Neural cell (in vitro differentiated cells): ENCODE measurements around the gene MTMR12. TPM values are rescaled to one million over a fixed set of nuclear protein-coding genes. Genes with fewer than 3 reads are reported as not detected.

Experiments
- H2AFZ ChIP-seq: fragments of 200-600, 300-800 bp; sonication (generic), shearing (Covaris generic); 2 replicates; pipeline ENCODE4 v1.6.0; 2014; ENCODE audit warnings: low read depth, mild to moderate bottlenecking, antibody characterized with exemption, low read length, moderate library complexity
- H3F3A ChIP-seq: fragments of 200-600 bp; shearing (Covaris generic); 2 replicates; pipeline ENCODE4 v1.6.1; 2016; ENCODE audit warnings: mild to moderate bottlenecking, moderate library complexity, mixed read lengths, antibody characterized with exemption, low read length; ENCODE audit not compliant: insufficient read depth, poor library complexity, severe bottlenecking
- H3K27ac ChIP-seq: fragments of 200-600, 300-800 bp; sonication (generic), shearing (Covaris generic); 2 replicates; pipeline ENCODE4 v1.5.1; 2014; ENCODE audit warnings: mild to moderate bottlenecking, low read length, moderate library complexity
- H3K27me3 ChIP-seq: fragments of 300-800, 200-600 bp; sonication (generic), shearing (Covaris generic); 2 replicates; pipeline ENCODE4 v1.6.0; 2014; ENCODE audit warnings: mild to moderate bottlenecking, low read depth, low read length, moderate library complexity; ENCODE audit not compliant: insufficient read depth
- H3K36me3 ChIP-seq: fragments of 300-800, 200-600 bp; sonication (generic), shearing (Covaris generic); 2 replicates; pipeline ENCODE4 v1.5.1; 2014; ENCODE audit warnings: mild to moderate bottlenecking, antibody characterized with exemption, low read length, moderate library complexity; ENCODE audit not compliant: insufficient read depth
- H3K4me2 ChIP-seq: fragments of 300-800, 200-600 bp; sonication (generic), shearing (Covaris generic); 2 replicates; pipeline ENCODE4 v1.6.0; 2014; ENCODE audit warnings: mild to moderate bottlenecking, low read length
- H3K4me3 ChIP-seq: fragments of 300-800, 200-600 bp; sonication (generic), shearing (Covaris generic); 2 replicates; pipeline ENCODE4 v1.5.1; 2014; ENCODE audit warnings: mild to moderate bottlenecking, low read length, moderate library complexity
- H3K79me2 ChIP-seq: fragments of 200-600 bp; shearing (Covaris generic); replicated peaks from 2 replicates; pipeline ENCODE4 v1.6.0; 2014; ENCODE audit warnings: mild to moderate bottlenecking, low read length, moderate library complexity; ENCODE audit not compliant: insufficient read depth
- H3K9ac ChIP-seq: fragments of 300-800, 200-600 bp; sonication (generic), shearing (Covaris generic); 2 replicates; pipeline ENCODE4 v1.6.1; 2016; ENCODE audit warnings: mild to moderate bottlenecking, low read length, mixed read lengths
- H3K9me2 ChIP-seq: fragments of 200-600 bp; shearing (Covaris generic); 2 replicates; pipeline ENCODE4 v1.6.1; 2016; ENCODE audit warnings: mild to moderate bottlenecking, low read length, mixed read lengths; ENCODE audit not compliant: insufficient read depth
- H3K9me3 ChIP-seq: fragments of 200-600, 300-800 bp; sonication (generic), shearing (Covaris generic); 2 replicates; pipeline ENCODE4 v1.6.1; 2016; ENCODE audit warnings: mild to moderate bottlenecking, mixed run types, low read length, moderate library complexity, mixed read lengths
- H4K20me1 ChIP-seq: fragments of 200-600 bp; shearing (Covaris generic); 2 replicates; pipeline ENCODE4 v1.6.1; 2016; ENCODE audit warnings: mild to moderate bottlenecking, mixed run types; ENCODE audit not compliant: insufficient read depth
- CTCF ChIP-seq: fragments of 450-650 bp; IDR thresholded peaks from 2 replicates; pipeline ENCODE4 v1.5.1; 2014; ENCODE audit warnings: antibody characterized with exemption, mild to moderate bottlenecking, moderate library complexity; ENCODE audit not compliant: poor library complexity, severe bottlenecking
- EP300 ChIP-seq: fragments of 450-650 bp; conservative IDR thresholded peaks from 2 replicates; pipeline ENCODE4 v1.6.1; 2014; ENCODE audit warnings: antibody characterized with exemption, mild to moderate bottlenecking, moderate library complexity; ENCODE audit not compliant: poor library complexity, severe bottlenecking
- EZH2 ChIP-seq: fragments of 200-600, 300-800 bp; shearing (Covaris generic), sonication (generic); IDR thresholded peaks from 2 replicates; pipeline ENCODE4 v1.6.1; 2014; ENCODE audit warnings: antibody characterized with exemption, low read length, borderline replicate concordance, mild to moderate bottlenecking; ENCODE audit not compliant: insufficient read depth, poor library complexity, severe bottlenecking
- MXI1 ChIP-seq: fragments of 450-650 bp; conservative IDR thresholded peaks from 2 replicates; pipeline ENCODE4 v1.6.1; 2014; ENCODE audit warnings: antibody characterized with exemption, mild to moderate bottlenecking; ENCODE audit not compliant: poor library complexity, severe bottlenecking
- POLR2AphosphoS5 ChIP-seq: IDR thresholded peaks from 2 replicates; pipeline ENCODE4 v1.6.1; 2012
- RAD21 ChIP-seq: fragments of 450-650 bp; conservative IDR thresholded peaks from 2 replicates; pipeline ENCODE4 v1.6.1; 2014; ENCODE audit warnings: antibody characterized with exemption, mild to moderate bottlenecking, moderate library complexity
- REST ChIP-seq: IDR thresholded peaks from 2 replicates; pipeline ENCODE4 v1.6.1; 2012; ENCODE audit warnings: borderline replicate concordance
- SMC3 ChIP-seq: fragments of 450-650 bp; conservative IDR thresholded peaks from 2 replicates; pipeline ENCODE4 v1.6.1; 2014; ENCODE audit warnings: antibody characterized with exemption, mild to moderate bottlenecking, moderate library complexity; ENCODE audit not compliant: poor library complexity
- TAF1 ChIP-seq: IDR thresholded peaks from 2 replicates; pipeline ENCODE4 v1.6.1; 2012; ENCODE audit warnings: low read depth
- polyA plus RNA-seq: library from polyadenylated mRNA; depleted of rRNA; stranded (reverse); fragments of >200 nt; gene quantifications from 2 replicates; pipeline ENCODE4 v1.2.3, GENCODE V29; 2014

The MTMR12 gene
- polyA plus RNA-seq, 1 donor from 2014 or later, result 13.5 TPM

GRCh38 chr5:32249668-32250067 lies 63.1 kb downstream of the MTMR12 start:
- Histone ChIP-seq H3K9me3 (no peaks in the 10 kb centered on the region), H3K9me2 (no peaks in the 10 kb centered on the region), H4K20me1 (no peaks in the 10 kb centered on the region), H3K36me3 (peaks cover 29% of the 10 kb centered on the region), H3K4me2 (no peak overlapping the region), H3K27ac (no peak overlapping the region), H3K9ac (no peak overlapping the region), H3K79me2 (no peaks in the 10 kb centered on the region), H2AFZ (no peak overlapping the region), H3K4me3 (no peak overlapping the region), H3K27me3 (no peaks in the 10 kb centered on the region), H3F3A (no peaks in the 10 kb centered on the region)
- TF ChIP-seq POLR2AphosphoS5, result no peak
- TF ChIP-seq EP300, result no peak
- no peak for TF ChIP-seq MXI1
- TF ChIP-seq RAD21, result no peak
- no peak for TF ChIP-seq EZH2
- TF ChIP-seq CTCF, result no peak
- TF ChIP-seq REST, result no peak
- no peak for TF ChIP-seq SMC3

GRCh38 chr5:32245742-32246141 lies 67.0 kb downstream of the MTMR12 start:
- peaks cover 23% of the 10 kb centered on the region for H3K36me3 ChIP-seq
- no peak for TF ChIP-seq TAF1
- TF ChIP-seq CTCF, result no peak
- TF ChIP-seq REST, result no peak
- TF ChIP-seq EZH2, result no peak
- TF ChIP-seq SMC3, result no peak
- no peak for TF ChIP-seq EP300
- no peak for TF ChIP-seq MXI1
- no peak for TF ChIP-seq POLR2AphosphoS5
- no peak for TF ChIP-seq RAD21

More at GRCh38 chr5:32245742-32246141, 67.0 kb downstream of the MTMR12 start:
- H4K20me1 ChIP-seq, result no peaks in the 10 kb centered on the region
- H3F3A ChIP-seq, result no peaks in the 10 kb centered on the region
- H3K9ac ChIP-seq, result no peak overlapping the region
- H3K27ac ChIP-seq, result no peak overlapping the region
- H3K4me3 ChIP-seq, result no peak overlapping the region
- no peaks in the 10 kb centered on the region for H3K9me2 ChIP-seq
- H2AFZ ChIP-seq, result no peak overlapping the region
- no peaks in the 10 kb centered on the region for H3K79me2 ChIP-seq
- no peaks in the 10 kb centered on the region for H3K9me3 ChIP-seq
- no peak overlapping the region for H3K4me2 ChIP-seq
- H3K27me3 ChIP-seq, result no peaks in the 10 kb centered on the region
